Measurements from ENCODE around the gene GLIS1. TPM values are rescaled to one million over a fixed set of nuclear protein-coding genes. Genes with fewer than 3 reads are reported as not detected.
A peak's percentile ranks its signal among the peaks of the same experiment; 100 is the strongest.

GLIS1 gene
- total RNA-seq, 1 experiment from 2014 or later = 0.13 TPM

DNA sequence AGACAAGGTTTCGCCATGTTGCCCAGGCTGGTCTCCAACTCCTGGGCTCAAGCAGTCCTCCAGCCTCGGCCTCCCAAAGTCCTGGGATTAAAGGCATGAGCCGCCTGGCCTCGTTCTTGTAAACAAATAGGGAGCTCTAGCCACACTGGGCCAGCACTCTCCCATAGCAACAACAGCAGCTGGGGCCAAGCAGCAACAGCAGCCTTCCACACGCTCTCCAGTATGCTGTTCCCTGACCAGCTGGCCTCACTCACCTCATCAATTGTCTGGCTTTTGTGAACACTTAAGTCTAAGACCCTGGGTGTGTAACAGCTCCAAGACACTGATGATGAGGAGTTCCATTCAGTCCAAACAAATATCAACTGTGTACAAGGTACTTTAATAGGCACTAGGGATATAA is 16.9 kb upstream of the GLIS1 start:
- Histone ChIP-seq H3K4me1 (ENCODE audit: insufficient read depth, low read length, poor library complexity, severe bottlenecking) (no peaks in the 10 kb centered on the region), H3K9me3 (ENCODE audit: low read depth, low read length, poor library complexity, severe bottlenecking) (no peaks in the 10 kb centered on the region), H3K27ac (ENCODE audit: low read depth, low read length, poor library complexity, severe bottlenecking) (no peak overlapping the region), H3K36me3 (ENCODE audit: insufficient read depth, low read length, poor library complexity, severe bottlenecking) (no peaks in the 10 kb centered on the region), H3K27me3 (replicated peaks; ENCODE audit: insufficient read depth, low read depth, low read length, poor library complexity) (no peaks in the 10 kb centered on the region), H3K4me3 (ENCODE audit: low read depth, low read length, poor library complexity, severe bottlenecking) (no peak overlapping the region)
- no peak for DNase-seq (ENCODE audit: low spot score)
- intact Hi-C loops (cut with micrococcal nuclease; ENCODE audit: unreplicated experiment) = loop anchor here (2.0 kb wide), 1 partner anchor 271 kb away; no protein-coding TSS in a partner anchor
- ChIA-PET POLR2A (ENCODE audit: low non-redundant PET) (no interaction called here), CTCF (interaction anchor here (0.7 kb wide), 1 partner anchor 270 kb away, joined by 3 read pairs; no protein-coding TSS in a partner anchor)
- no TSS peak for BruUV-seq (replicated peaks)
- TF ChIP-seq, protein P1, sequence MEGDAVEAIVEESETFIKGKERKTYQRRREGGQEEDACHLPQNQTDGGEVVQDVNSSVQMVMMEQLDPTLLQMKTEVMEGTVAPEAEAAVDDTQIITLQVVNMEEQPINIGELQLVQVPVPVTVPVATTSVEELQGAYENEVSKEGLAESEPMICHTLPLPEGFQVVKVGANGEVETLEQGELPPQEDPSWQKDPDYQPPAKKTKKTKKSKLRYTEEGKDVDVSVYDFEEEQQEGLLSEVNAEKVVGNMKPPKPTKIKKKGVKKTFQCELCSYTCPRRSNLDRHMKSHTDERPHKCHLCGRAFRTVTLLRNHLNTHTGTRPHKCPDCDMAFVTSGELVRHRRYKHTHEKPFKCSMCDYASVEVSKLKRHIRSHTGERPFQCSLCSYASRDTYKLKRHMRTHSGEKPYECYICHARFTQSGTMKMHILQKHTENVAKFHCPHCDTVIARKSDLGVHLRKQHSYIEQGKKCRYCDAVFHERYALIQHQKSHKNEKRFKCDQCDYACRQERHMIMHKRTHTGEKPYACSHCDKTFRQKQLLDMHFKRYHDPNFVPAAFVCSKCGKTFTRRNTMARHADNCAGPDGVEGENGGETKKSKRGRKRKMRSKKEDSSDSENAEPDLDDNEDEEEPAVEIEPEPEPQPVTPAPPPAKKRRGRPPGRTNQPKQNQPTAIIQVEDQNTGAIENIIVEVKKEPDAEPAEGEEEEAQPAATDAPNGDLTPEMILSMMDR (conservative IDR thresholded peaks at IDR 0.05; ENCODE audit: low read depth, low read length) = no peak
- TF ChIP-seq EZH2 (IDR thresholded peaks at IDR 0.05; ENCODE audit: borderline replicate concordance, low read depth, low read length, poor library complexity, severe bottlenecking) = no peak

DNA sequence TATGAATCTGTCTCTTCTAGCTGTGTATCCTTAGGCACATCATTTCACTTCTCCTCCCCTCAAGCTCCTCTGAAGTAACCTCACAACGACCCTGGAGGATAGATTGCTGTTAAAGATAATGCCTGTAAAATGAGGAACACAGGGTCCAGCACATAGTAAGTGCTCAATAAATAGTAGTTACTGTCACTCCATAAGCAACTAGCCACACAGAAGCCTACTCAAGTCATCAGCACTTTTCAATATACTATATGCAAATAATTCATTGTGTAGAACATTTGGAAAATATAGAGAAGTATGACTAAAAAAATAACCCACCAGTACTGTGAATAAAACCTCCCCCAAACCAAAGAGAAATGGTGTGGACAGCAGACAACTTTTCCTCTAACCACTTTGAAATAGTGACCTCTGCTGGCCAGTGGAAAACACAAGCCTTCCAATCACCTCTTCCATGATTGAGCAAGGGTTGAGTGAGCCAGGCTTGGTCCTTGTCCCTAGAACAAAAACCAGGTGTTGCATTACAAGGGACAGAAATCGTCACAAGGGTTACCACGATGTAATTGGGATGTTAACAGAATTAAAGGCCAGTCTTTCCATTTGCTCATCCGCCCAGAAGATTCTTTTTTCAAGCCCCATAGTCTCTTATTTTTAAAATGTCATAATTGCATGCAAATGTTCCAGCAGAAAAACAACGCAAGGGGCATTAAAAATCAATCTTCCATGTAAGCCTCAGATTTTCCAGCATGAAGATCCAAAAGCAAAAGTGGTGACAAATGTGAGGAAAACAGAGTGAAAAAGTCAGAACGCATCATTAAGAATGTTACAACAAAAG is 15.7 kb upstream of the GLIS1 start:
- no peak overlapping the region for H3K4me3 ChIP-seq (ENCODE audit: low read depth, low read length, poor library complexity, severe bottlenecking)
- CTCF ChIA-PET = no interaction called here
- TF ChIP-seq, protein P1 (conservative IDR thresholded peaks at IDR 0.05; ENCODE audit: low read depth, low read length) = peak; percentile 60
- TF ChIP-seq EZH2 (IDR thresholded peaks at IDR 0.05; ENCODE audit: borderline replicate concordance, low read depth, low read length, poor library complexity, severe bottlenecking) = no peak
- H3K9me3 ChIP-seq (ENCODE audit: low read depth, low read length, poor library complexity, severe bottlenecking) = no peaks in the 10 kb centered on the region
- DNase-seq (ENCODE audit: low spot score) = peak; percentile 47
- H3K27ac ChIP-seq (ENCODE audit: low read depth, low read length, poor library complexity, severe bottlenecking) = no peak overlapping the region
- H3K4me1 ChIP-seq (ENCODE audit: insufficient read depth, low read length, poor library complexity, severe bottlenecking) = no peaks in the 10 kb centered on the region
- POLR2A ChIA-PET (ENCODE audit: low non-redundant PET) = no interaction called here
- intact Hi-C loops (cut with micrococcal nuclease; ENCODE audit: unreplicated experiment) = loop anchor here (2.0 kb wide), 1 partner anchor 270 kb away; no protein-coding TSS in a partner anchor
- H3K36me3 ChIP-seq (ENCODE audit: insufficient read depth, low read length, poor library complexity, severe bottlenecking) = no peaks in the 10 kb centered on the region
- H3K27me3 ChIP-seq (replicated peaks; ENCODE audit: insufficient read depth, low read depth, low read length, poor library complexity) = no peaks in the 10 kb centered on the region
- no TSS peak for BruUV-seq (replicated peaks)

DNA sequence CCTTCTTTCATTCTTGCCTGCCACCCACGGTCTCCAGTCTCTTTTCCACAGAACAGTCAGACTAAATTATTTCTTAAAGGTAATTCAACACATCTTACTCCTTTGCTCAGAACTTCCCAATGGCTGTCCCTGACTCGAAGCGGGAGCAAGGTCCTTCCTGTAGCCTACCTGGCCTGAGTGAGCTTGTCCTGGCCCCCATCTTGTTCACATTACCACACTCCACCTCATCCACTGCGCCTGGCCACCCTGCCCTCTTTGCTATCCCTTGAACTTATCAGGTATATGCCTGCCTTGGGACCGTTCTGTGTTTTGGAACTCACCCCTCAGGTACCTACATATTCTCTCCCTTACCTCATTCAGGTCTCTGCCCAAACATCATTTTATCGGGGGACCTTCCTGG is 13.3 kb upstream of the GLIS1 start:
- Histone ChIP-seq H3K4me1 (ENCODE audit: insufficient read depth, low read length, poor library complexity, severe bottlenecking) (no peaks in the 10 kb centered on the region), H3K27me3 (replicated peaks; ENCODE audit: insufficient read depth, low read depth, low read length, poor library complexity) (no peaks in the 10 kb centered on the region), H3K4me3 (ENCODE audit: low read depth, low read length, poor library complexity, severe bottlenecking) (no peak overlapping the region), H3K36me3 (ENCODE audit: insufficient read depth, low read length, poor library complexity, severe bottlenecking) (no peaks in the 10 kb centered on the region), H3K9me3 (ENCODE audit: low read depth, low read length, poor library complexity, severe bottlenecking) (no peaks in the 10 kb centered on the region), H3K27ac (ENCODE audit: low read depth, low read length, poor library complexity, severe bottlenecking) (no peak overlapping the region)
- POLR2A ChIA-PET (ENCODE audit: low non-redundant PET) = no interaction called here
- CTCF ChIA-PET = no interaction called here
- no TSS peak for BruUV-seq (replicated peaks)
- TF ChIP-seq, protein P1 (conservative IDR thresholded peaks at IDR 0.05; ENCODE audit: low read depth, low read length) = no peak
- TF ChIP-seq EZH2 (IDR thresholded peaks at IDR 0.05; ENCODE audit: borderline replicate concordance, low read depth, low read length, poor library complexity, severe bottlenecking) = no peak
- intact Hi-C loops (cut with micrococcal nuclease; ENCODE audit: unreplicated experiment) = no loop called here
- no peak for DNase-seq (ENCODE audit: low spot score)

Data from A673 (cell line).